ENCODE results near the gene CCNA2.

Gene CCNA2

GRCh38 chr4:121785479-121785878, 38.2 kb downstream of the CCNA2 start:
- DNase-seq (ENCODE audit: extremely low spot score) = no peak
- POLR2A ChIA-PET = interaction anchor here (1.5 kb wide), 1 partner anchor 16 kb away, joined by 5 read pairs; the partner anchor contains the start of gene EXOSC9
- CTCF ChIA-PET = no interaction called here
- no peak for TF ChIP-seq ARNT (IDR thresholded peaks at IDR 0.05)
- TF ChIP-seq LEF1 (IDR thresholded peaks at IDR 0.05; ENCODE audit: borderline replicate concordance) = no peak
- TF ChIP-seq TARDBP (IDR thresholded peaks at IDR 0.05) = no peak
- no peak for TF ChIP-seq L3MBTL2 (conservative IDR thresholded peaks at IDR 0.05)
- TF ChIP-seq SUZ12 (IDR thresholded peaks at IDR 0.05) = no peak
- no peak for TF ChIP-seq NFRKB (IDR thresholded peaks at IDR 0.05)
- no peak for TF ChIP-seq FOXK2 (IDR thresholded peaks at IDR 0.05)
- no peak for TF ChIP-seq SP1 (IDR thresholded peaks at IDR 0.05)
- no peak for TF ChIP-seq ELF4 (IDR thresholded peaks at IDR 0.05)
- TF ChIP-seq PKNOX1 (IDR thresholded peaks at IDR 0.05) = no peak
- TF ChIP-seq ZNF384 (IDR thresholded peaks at IDR 0.05) = no peak
- TF ChIP-seq CTBP1 (IDR thresholded peaks at IDR 0.05; ENCODE audit: borderline replicate concordance) = no peak
- no peak for TF ChIP-seq HDGF (IDR thresholded peaks at IDR 0.05; ENCODE audit: borderline replicate concordance)
- TF ChIP-seq FOXA1 (IDR thresholded peaks at IDR 0.05) = no peak
- TF ChIP-seq BHLHE40 (IDR thresholded peaks at IDR 0.05; ENCODE audit: borderline replicate concordance) = no peak
- no peak for TF ChIP-seq FOXM1 (IDR thresholded peaks at IDR 0.05; ENCODE audit: borderline replicate concordance)

- no peak for DNase-seq (ENCODE audit: extremely low spot score)
- ChIA-PET POLR2A (interaction anchor here (1.5 kb wide), 1 partner anchor 16 kb away, joined by 5 read pairs; the partner anchor contains the start of gene EXOSC9), CTCF (no interaction called here)
- TF ChIP-seq ELF4 (IDR thresholded peaks at IDR 0.05) (no peak), SUZ12 (IDR thresholded peaks at IDR 0.05) (no peak), ARNT (IDR thresholded peaks at IDR 0.05) (no peak), FOXA1 (IDR thresholded peaks at IDR 0.05) (no peak), PKNOX1 (IDR thresholded peaks at IDR 0.05) (no peak), TARDBP (IDR thresholded peaks at IDR 0.05) (no peak), FOXM1 (IDR thresholded peaks at IDR 0.05; ENCODE audit: borderline replicate concordance) (no peak), NFRKB (IDR thresholded peaks at IDR 0.05) (no peak), SP1 (IDR thresholded peaks at IDR 0.05) (no peak), L3MBTL2 (conservative IDR thresholded peaks at IDR 0.05) (no peak), HDGF (IDR thresholded peaks at IDR 0.05; ENCODE audit: borderline replicate concordance) (no peak), FOXK2 (IDR thresholded peaks at IDR 0.05) (no peak), CTBP1 (IDR thresholded peaks at IDR 0.05; ENCODE audit: borderline replicate concordance) (no peak), LEF1 (IDR thresholded peaks at IDR 0.05; ENCODE audit: borderline replicate concordance) (no peak), ZNF384 (IDR thresholded peaks at IDR 0.05) (no peak), BHLHE40 (IDR thresholded peaks at IDR 0.05; ENCODE audit: borderline replicate concordance) (no peak)
These were observed 38.7 kb downstream of the CCNA2 start for GRCh38 chr4:121784975-121785374.

- POLR2A ChIA-PET = no interaction called here
- CTCF ChIA-PET = no interaction called here
- no peak for DNase-seq (ENCODE audit: extremely low spot score)
- TF ChIP-seq L3MBTL2 (conservative IDR thresholded peaks at IDR 0.05) (no peak), FOXA1 (IDR thresholded peaks at IDR 0.05) (no peak), SUZ12 (IDR thresholded peaks at IDR 0.05) (no peak), FOXM1 (IDR thresholded peaks at IDR 0.05; ENCODE audit: borderline replicate concordance) (no peak), PKNOX1 (IDR thresholded peaks at IDR 0.05) (no peak), CTBP1 (IDR thresholded peaks at IDR 0.05; ENCODE audit: borderline replicate concordance) (no peak)
These were observed 39.3 kb downstream of the CCNA2 start for GRCh38 chr4:121784401-121784800.

GRCh38 chr4:121783210-121783609, 40.5 kb downstream of the CCNA2 start:
- ChIA-PET CTCF (no interaction called here), POLR2A (no interaction called here)
- TF ChIP-seq BHLHE40 (IDR thresholded peaks at IDR 0.05; ENCODE audit: borderline replicate concordance) (no peak), FOXK2 (IDR thresholded peaks at IDR 0.05) (no peak), ELF4 (IDR thresholded peaks at IDR 0.05) (no peak), PKNOX1 (IDR thresholded peaks at IDR 0.05) (no peak), FOXM1 (IDR thresholded peaks at IDR 0.05; ENCODE audit: borderline replicate concordance) (no peak), SP1 (IDR thresholded peaks at IDR 0.05) (no peak), CTBP1 (IDR thresholded peaks at IDR 0.05; ENCODE audit: borderline replicate concordance) (no peak), LEF1 (IDR thresholded peaks at IDR 0.05; ENCODE audit: borderline replicate concordance) (no peak), NFRKB (IDR thresholded peaks at IDR 0.05) (no peak), ZNF384 (IDR thresholded peaks at IDR 0.05) (no peak), HDGF (IDR thresholded peaks at IDR 0.05; ENCODE audit: borderline replicate concordance) (no peak), ARNT (IDR thresholded peaks at IDR 0.05) (no peak), SUZ12 (IDR thresholded peaks at IDR 0.05) (no peak), L3MBTL2 (conservative IDR thresholded peaks at IDR 0.05) (no peak), FOXA1 (IDR thresholded peaks at IDR 0.05) (no peak), TARDBP (IDR thresholded peaks at IDR 0.05) (no peak)
- no peak for DNase-seq (ENCODE audit: extremely low spot score)

GRCh38 chr4:121778991-121779628, 44.6 kb downstream of the CCNA2 start:
- ChIA-PET CTCF (interaction anchor here (0.6 kb wide), 1 partner anchor 1211 kb away, joined by 7 read pairs; no protein-coding TSS in a partner anchor), POLR2A (no interaction called here)
- TF ChIP-seq SUZ12 (IDR thresholded peaks at IDR 0.05) (no peak), ELF4 (IDR thresholded peaks at IDR 0.05) (no peak), LEF1 (IDR thresholded peaks at IDR 0.05; ENCODE audit: borderline replicate concordance) (no peak), HDGF (IDR thresholded peaks at IDR 0.05; ENCODE audit: borderline replicate concordance) (no peak), FOXK2 (IDR thresholded peaks at IDR 0.05) (no peak), PKNOX1 (IDR thresholded peaks at IDR 0.05) (no peak), L3MBTL2 (conservative IDR thresholded peaks at IDR 0.05) (no peak), ARNT (IDR thresholded peaks at IDR 0.05) (no peak), TARDBP (IDR thresholded peaks at IDR 0.05) (no peak), ZNF384 (IDR thresholded peaks at IDR 0.05) (no peak), BHLHE40 (IDR thresholded peaks at IDR 0.05; ENCODE audit: borderline replicate concordance) (no peak)
- no peak for DNase-seq (ENCODE audit: extremely low spot score)

All from HEK293T (cell line).